Measurements from ENCODE around the gene DKKL1.
"Not testable (repeated sequence)": the region's sequence is repeated elsewhere in the genome, so short reads cannot be mapped to it uniquely, and the experiment has no call there.

Gene DKKL1

GRCh38 chr19:49362048-49362928 is 1.4 kb upstream of the DKKL1 start, which contains the start of gene TEAD2:
Gene TEAD2 (minus strand): TSS chr19:49362416. CDS start chr19:49360075, 2,341 bp downstream.
- peak in 3 of 14 donors; percentile 7 to 19 (median 10) for DNase-seq

- DNase-seq = no peak
Observed at GRCh38 chr19:49362929-49363267, 779 bp upstream of the DKKL1 start.

- no peak for DNase-seq
Observed at GRCh38 chr19:49364083-49364737, 533 bp downstream of the DKKL1 start.

GRCh38 chr19:49366110-49366509 is 2.4 kb downstream of the DKKL1 start:
- no peak for DNase-seq

GRCh38 chr19:49368711-49369358 is 5.2 kb downstream of the DKKL1 start:
- DNase-seq = no peak

- no peak for DNase-seq
Observed at GRCh38 chr19:49371184-49371583, 7.5 kb downstream of the DKKL1 start.

- not testable (repeated sequence) for DNase-seq
Observed at GRCh38 chr19:49373174-49373573, 9.5 kb downstream of the DKKL1 start.

- DNase-seq = no peak
Observed at GRCh38 chr19:49374665-49375434, 11.2 kb downstream of the DKKL1 start.

GRCh38 chr19:49378512-49378911 is 14.8 kb downstream of the DKKL1 start:
- DNase-seq = no peak

- no peak for DNase-seq
Observed at GRCh38 chr19:49380391-49380790, 16.7 kb downstream of the DKKL1 start.

GRCh38 chr19:49382639-49383038 is 19.0 kb downstream of the DKKL1 start:
- DNase-seq = no peak

- DNase-seq = no peak
Observed at GRCh38 chr19:49383599-49383998, 19.9 kb downstream of the DKKL1 start.

- peak in 10 of 14 donors; percentile 10 to 74 (median 26) for DNase-seq
Observed at GRCh38 chr19:49387936-49388372, 24.3 kb downstream of the DKKL1 start, which contains the start of gene KASH5. Gene KASH5 (plus strand): TSS chr19:49388249. CDS start chr19:49390884, 2,635 bp downstream.

GRCh38 chr19:49389406-49389805 is 25.7 kb downstream of the DKKL1 start:
- no peak for DNase-seq

- no peak for DNase-seq
Observed at GRCh38 chr19:49390131-49390928, 26.7 kb downstream of the DKKL1 start.

GRCh38 chr19:49390929-49391359 is 27.3 kb downstream of the DKKL1 start:
- no peak for DNase-seq

GRCh38 chr19:49391581-49392399 is 28.1 kb downstream of the DKKL1 start:
- peak in 11 of 14 donors; percentile 6 to 90 (median 17) for DNase-seq

- peak in 1 of 14 donors; percentile 39 for DNase-seq
Observed at GRCh38 chr19:49393881-49394280, 30.2 kb downstream of the DKKL1 start.

GRCh38 chr19:49395581-49396407 is 32.1 kb downstream of the DKKL1 start:
- DNase-seq = peak in 2 of 14 donors; percentile 10 to 82
